Ovary (tissue), 9 donors: Measurements from ENCODE around the gene KRTAP1-4. TPM values are rescaled to one million over a fixed set of nuclear protein-coding genes. Genes with fewer than 3 reads are reported as not detected.

Source experiments
- DNase-seq, 5 donors: peaks; one replicate each; pipeline ENCODE4 v3.0.0-alpha.2; 2019 to 2020
- H3K27ac ChIP-seq, 2 donors: fragments of 200-600 bp; one replicate each; pipeline versions ENCODE4 v1.5.1 to v1.8.0; 2019 to 2022
- H3K27me3 ChIP-seq: fragments of 200-600 bp; one replicate; pipeline ENCODE4 v1.8.0; 2022
- H3K36me3 ChIP-seq: fragments of 200-600 bp; sonication (generic); one replicate; pipeline ENCODE4 v1.5.1; 2019
- H3K4me1 ChIP-seq: one replicate; pipeline ENCODE4 v1.8.1; 2013; ENCODE audit warnings: mild to moderate bottlenecking, moderate library complexity; ENCODE audit not compliant: insufficient read depth
- H3K4me3 ChIP-seq: fragments of 200-600 bp; sonication (generic); one replicate; pipeline ENCODE4 v1.5.1; 2017
- H3K9me3 ChIP-seq, 2 donors: fragments of 200-600 bp in 1 of 2; sonication (generic) in 1 of 2; one replicate each; pipeline versions ENCODE4 v1.5.1 to v1.8.1; 2013 to 2019; ENCODE audit warnings: mild to moderate bottlenecking in 1 of 2, moderate library complexity in 1 of 2
- EP300 ChIP-seq: sonication (generic); formaldehyde crosslinking; IDR thresholded peaks from one replicate; pipeline ENCODE4 v1.6.1; 2017; ENCODE audit warnings: antibody characterized with exemption
- POLR2A ChIP-seq: fragments of 450-650 bp; IDR thresholded peaks from one replicate; pipeline ENCODE4 v1.6.1; 2017; ENCODE audit warnings: antibody characterized with exemption, mild to moderate bottlenecking, moderate library complexity
- WGBS, 3 donors: extraction: QIAGEN DNeasy Blood & Tissue Kit in 1 of 3; methylation state at CpG; one replicate each; pipeline versions ENCODE4 v1.1.5 to v1.1.7; 2013 to 2017; 5-methylcytosine and 5-hydroxymethylcytosine counted together
- intact Hi-C, 4 donors: fragments of 100-400 bp; cut with DNase I; formaldehyde crosslinking; loops; one replicate each; pipeline versions ENCODE4 v1.11.0 to v1.15.1; 2022 to 2023
- polyA plus RNA-seq, 2 donors: library from polyadenylated mRNA; stranded (reverse); fragments of 200-250 nt in 1 of 2; fragments of 350-450 nt in 1 of 2; fragmentation: Illumina TruSeq in 1 of 2; extraction: RNeasy Lipid Tissue Mini Kit (QIAGEN cat#74804) in 1 of 2; gene quantifications; one replicate each; pipeline ENCODE4 v1.2.3, GENCODE V29; 2013 to 2014
- total RNA-seq, 7 donors: library from RNA; depleted of rRNA in 2 of 7; stranded (reverse); fragments of >200 nt in 2 of 7; fragmentation: NEBNext Ultra II Directional in 3 of 7; extraction: Animal tissue kit (Norgen Biotek cat#: 25700) in 3 of 7; gene quantifications; one replicate each; pipeline versions ENCODE4 v1.1.0 to v1.2.4, GENCODE V29; 2016 to 2023
- TF ChIP-seq, protein P1 (sequence below), 3 donors: fragments of 450-650 bp in 2 of 3; fragments of 200-600 bp in 1 of 3; IDR thresholded peaks; one replicate each; pipeline versions ENCODE4 v1.5.1 to v1.8.0; 2016 to 2022; ENCODE audit warnings: antibody characterized with exemption in 3 of 3, mild to moderate bottlenecking in 1 of 3
- donor health status: DM: no; HTN: no; CAD: no; lungs with moderate emphysema.
- donor health status: DM: no; HTN: no; CAD: no.
- donor health status: Bipolar disorder and iron deficiency.
- donor health status: DM: yes; HTN: yes; CAD: no.
- donor health status: DM: no; HTN: no; CAD: no.
- donor health status: DM: yes; HTN: yes; CAD: no.

The KRTAP1-4 gene
- total and polyA plus RNA-seq, 9 donors = not detected

DNA sequence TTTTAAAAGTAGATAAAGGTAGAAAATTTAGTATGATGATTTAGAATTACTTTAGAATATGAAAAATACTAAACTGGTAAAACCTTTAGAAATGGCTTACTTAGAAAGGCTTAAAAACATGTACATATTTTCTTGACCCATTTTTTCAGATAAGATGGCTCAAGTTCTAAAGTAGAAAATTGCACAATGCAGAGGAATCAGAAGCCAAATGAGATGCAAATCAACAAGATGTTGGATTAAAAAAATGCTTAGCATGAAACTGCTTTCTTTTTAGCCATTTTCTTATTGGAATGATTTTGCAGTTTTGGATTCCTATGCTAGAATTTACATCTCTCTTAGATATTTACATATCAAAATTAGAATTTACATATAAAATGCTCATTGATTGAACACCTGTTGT, 19.6 kb downstream of the KRTAP1-4 start:
- Histone ChIP-seq H3K36me3 (no peaks in the 10 kb centered on the region), H3K4me1 (no peaks in the 10 kb centered on the region), H3K27me3 (no peaks in the 10 kb centered on the region), H3K9me3 (no peaks in the 10 kb centered on the region), H3K4me3 (no peak overlapping the region), H3K27ac (no peak overlapping the region)
- TF ChIP-seq, protein P1, sequence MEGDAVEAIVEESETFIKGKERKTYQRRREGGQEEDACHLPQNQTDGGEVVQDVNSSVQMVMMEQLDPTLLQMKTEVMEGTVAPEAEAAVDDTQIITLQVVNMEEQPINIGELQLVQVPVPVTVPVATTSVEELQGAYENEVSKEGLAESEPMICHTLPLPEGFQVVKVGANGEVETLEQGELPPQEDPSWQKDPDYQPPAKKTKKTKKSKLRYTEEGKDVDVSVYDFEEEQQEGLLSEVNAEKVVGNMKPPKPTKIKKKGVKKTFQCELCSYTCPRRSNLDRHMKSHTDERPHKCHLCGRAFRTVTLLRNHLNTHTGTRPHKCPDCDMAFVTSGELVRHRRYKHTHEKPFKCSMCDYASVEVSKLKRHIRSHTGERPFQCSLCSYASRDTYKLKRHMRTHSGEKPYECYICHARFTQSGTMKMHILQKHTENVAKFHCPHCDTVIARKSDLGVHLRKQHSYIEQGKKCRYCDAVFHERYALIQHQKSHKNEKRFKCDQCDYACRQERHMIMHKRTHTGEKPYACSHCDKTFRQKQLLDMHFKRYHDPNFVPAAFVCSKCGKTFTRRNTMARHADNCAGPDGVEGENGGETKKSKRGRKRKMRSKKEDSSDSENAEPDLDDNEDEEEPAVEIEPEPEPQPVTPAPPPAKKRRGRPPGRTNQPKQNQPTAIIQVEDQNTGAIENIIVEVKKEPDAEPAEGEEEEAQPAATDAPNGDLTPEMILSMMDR (IDR thresholded peaks at IDR 0.05) = no peak
- intact Hi-C loops = no loop called here
- DNase-seq = no peak

DNA sequence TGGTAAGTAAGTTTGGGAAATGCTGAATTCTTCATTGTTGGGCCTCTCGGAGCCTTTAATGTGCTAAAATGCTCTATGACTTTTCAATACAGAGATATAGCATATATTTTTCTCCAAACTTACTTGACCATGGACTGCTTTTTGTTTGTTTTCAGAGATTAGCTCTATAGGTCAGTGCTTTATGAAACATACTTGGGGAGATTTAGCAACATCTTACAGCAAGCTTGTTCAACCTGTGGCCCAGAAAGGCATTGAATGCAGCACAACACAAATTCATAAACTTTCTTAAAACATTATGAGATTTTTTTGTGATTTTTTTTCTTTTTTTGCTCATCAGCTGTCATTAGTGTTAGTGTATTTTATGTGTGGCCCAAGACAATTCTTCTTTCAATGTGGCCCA, 20.1 kb downstream of the KRTAP1-4 start:
- H3K36me3 ChIP-seq = no peaks in the 10 kb centered on the region
- TF ChIP-seq, protein P1 (IDR thresholded peaks at IDR 0.05) = no peak
- TF ChIP-seq EP300 (no peak), POLR2A (no peak)

DNA sequence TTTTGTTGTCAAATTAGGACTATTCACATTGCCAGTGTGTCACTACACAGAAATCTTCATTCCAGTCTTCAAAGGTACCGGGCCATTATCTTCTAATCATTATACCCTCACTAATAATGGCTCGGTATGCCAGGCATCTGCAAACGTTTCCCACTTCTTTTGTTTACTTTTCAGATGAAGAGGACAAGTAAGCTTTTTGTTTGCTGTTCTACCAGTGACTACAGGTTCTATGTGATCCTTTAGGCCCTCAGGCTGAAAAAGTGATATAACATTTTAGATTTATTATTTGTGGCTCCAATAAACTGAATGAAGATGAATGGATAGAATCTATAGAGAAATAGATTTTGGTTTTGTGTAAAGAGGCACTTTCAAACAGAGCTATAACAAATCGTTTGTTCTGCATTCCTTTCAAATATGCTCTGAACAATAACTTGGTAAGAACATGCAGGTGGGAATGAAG, 20.7 kb downstream of the KRTAP1-4 start:
- Histone ChIP-seq H3K4me3 (no peak overlapping the region), H3K27me3 (no peaks in the 10 kb centered on the region), H3K9me3 (no peaks in the 10 kb centered on the region), H3K27ac (no peak overlapping the region), H3K36me3 (no peaks in the 10 kb centered on the region), H3K4me1 (no peaks in the 10 kb centered on the region)
- TF ChIP-seq, protein P1 (IDR thresholded peaks at IDR 0.05) = no peak
- no peak for TF ChIP-seq POLR2A
- TF ChIP-seq EP300 = no peak
- 56 to 64% (median 61%) methylated on average over 4 of the region's 4 CpGs for WGBS, 3 donors
- no peak for DNase-seq
- intact Hi-C loops = loop anchor here in 1 of 4 donors (10.0 kb wide), 1 partner anchor 1975 kb away; no protein-coding TSS in a partner anchor

More for the DNA sequence above, 20.1 kb downstream of the KRTAP1-4 start:
- Histone ChIP-seq H3K9me3 (no peaks in the 10 kb centered on the region), H3K27me3 (no peaks in the 10 kb centered on the region), H3K27ac (no peak overlapping the region), H3K4me3 (no peak overlapping the region), H3K4me1 (no peaks in the 10 kb centered on the region)
- WGBS, 3 donors = 92 to 97% (median 92%) methylated on average over 1 of the region's 1 CpG
- DNase-seq = no peak
- intact Hi-C loops = loop anchor here in 1 of 4 donors (10.0 kb wide), 1 partner anchor 1975 kb away; no protein-coding TSS in a partner anchor

DNA sequence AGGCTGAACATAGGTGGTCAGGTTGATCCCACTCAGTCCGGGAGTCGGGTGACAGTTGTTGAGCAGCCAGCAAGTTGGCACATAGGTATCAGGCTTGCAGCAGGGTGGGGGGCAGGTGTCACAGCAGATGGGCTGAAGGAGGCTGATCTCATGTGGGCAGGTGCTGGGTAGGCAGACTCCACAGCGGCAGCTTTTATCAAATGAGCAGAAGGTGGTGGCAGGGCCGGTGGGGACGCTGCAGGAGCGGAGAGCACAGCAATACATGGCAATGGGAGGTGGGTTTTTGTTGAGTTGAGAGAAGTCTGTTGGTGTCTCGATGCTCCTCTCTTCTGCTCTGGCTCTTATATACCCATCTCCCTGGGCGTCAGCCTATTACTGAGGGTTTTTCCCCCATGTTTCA, 21.2 kb downstream of the KRTAP1-4 start, which contains the start of gene KRTAP3-1:
Gene KRTAP3-1 (minus strand): TSS at position 318 of the 400 bp plus-strand sequence. CDS start 54 bp downstream, at position 264.
- Histone ChIP-seq H3K36me3 (no peaks in the 10 kb centered on the region), H3K9me3 (no peaks in the 10 kb centered on the region), H3K27ac (no peak within 1 kb of the TSS), H3K27me3 (no peaks in the 10 kb centered on the region), H3K4me3 (no peak within 1 kb of the TSS), H3K4me1 (no peaks in the 10 kb centered on the region)
- TF ChIP-seq, protein P1 (IDR thresholded peaks at IDR 0.05) = no peak
- TF ChIP-seq EP300 = no peak
- no peak for DNase-seq
- intact Hi-C loops = loop anchor here in 1 of 4 donors (10.0 kb wide), 1 partner anchor 1974 kb away; no protein-coding TSS in a partner anchor
- 84 to 89% (median 86%) methylated on average over 8 of the region's 8 CpGs for WGBS, 3 donors
